HepG2 (cell line): ENCODE results near the gene ACAP3. TPM values are rescaled to one million over a fixed set of nuclear protein-coding genes. Genes with fewer than 3 reads are reported as not detected.

ENCODE experiments used
- HMGXB3 ChIP-seq: sonication (generic); formaldehyde crosslinking; IDR thresholded peaks from 2 replicates; pipeline ENCODE4 v1.4.0; 2020; ENCODE audit warnings: missing genetic modification reagents, borderline replicate concordance
- MLLT10 ChIP-seq: sonication (generic); formaldehyde crosslinking; IDR thresholded peaks from 2 replicates; pipeline ENCODE4 v1.4.0; 2020; ENCODE audit warnings: missing genetic modification reagents
- MXD4 ChIP-seq: IDR thresholded peaks from 2 replicates; pipeline ENCODE4 v1.6.1; 2016; ENCODE audit warnings: mild to moderate bottlenecking, missing biosample characterization, missing genetic modification reagents
- MYPOP ChIP-seq: sonication (generic); formaldehyde crosslinking; IDR thresholded peaks from 2 replicates; pipeline ENCODE4 v1.8.1; 2023; ENCODE audit warnings: mild to moderate bottlenecking, moderate library complexity, missing genetic modification reagents
- RORA ChIP-seq: sonication (generic); formaldehyde crosslinking; IDR thresholded peaks from 2 replicates; pipeline ENCODE4 v1.5.0; 2020; ENCODE audit warnings: mild to moderate bottlenecking, missing genetic modification reagents, moderate library complexity
- SALL2 ChIP-seq: sonication (generic); formaldehyde crosslinking; IDR thresholded peaks from 2 replicates; pipeline ENCODE4 v1.8.1; 2023; ENCODE audit warnings: mild to moderate bottlenecking, missing genetic modification reagents, inconsistent platforms
- TARDBP ChIP-seq: sonication (generic); formaldehyde crosslinking; IDR thresholded peaks from 2 replicates; pipeline ENCODE4 v1.8.0; 2022; ENCODE audit warnings: mild to moderate bottlenecking, missing genetic modification reagents
- TEF ChIP-seq: sonication (generic); formaldehyde crosslinking; IDR thresholded peaks from 2 replicates; pipeline ENCODE4 v1.5.0; 2020; ENCODE audit warnings: missing genetic modification reagents
- ZMYM3 ChIP-seq: sonication (generic); formaldehyde crosslinking; IDR thresholded peaks from 2 replicates; pipeline ENCODE4 v1.5.1; 2020; ENCODE audit warnings: mild to moderate bottlenecking, missing genetic modification reagents
- ZNF318 ChIP-seq: sonication (generic); formaldehyde crosslinking; IDR thresholded peaks from 2 replicates; pipeline ENCODE4 v1.4.0; 2020; ENCODE audit warnings: mild to moderate bottlenecking, missing genetic modification reagents
- ZNF776 ChIP-seq: sonication (generic); formaldehyde crosslinking; IDR thresholded peaks from 2 replicates; pipeline ENCODE4 v1.4.0; 2020; ENCODE audit warnings: mild to moderate bottlenecking, missing genetic modification reagents
- ZUFSP ChIP-seq: sonication (generic); formaldehyde crosslinking; IDR thresholded peaks from 2 replicates; pipeline ENCODE4 v1.9.0; 2021; ENCODE audit warnings: missing genetic modification reagents, mild to moderate bottlenecking, borderline replicate concordance
- polyA plus RNA-seq, 8 experiments: library from polyadenylated mRNA; depleted of rRNA in 3 of 8; stranded (reverse) in 7 of 8; unstranded in 1 of 8; fragments of >200 nt; fragmentation: Illumina TruSeq in 4 of 8; extraction: Trizol in 4 of 8; gene quantifications; 2 replicates each; pipeline versions ENCODE4 v1.2.1 to v1.2.3, GENCODE V29; 2011 to 2016; ENCODE audit warnings: low read depth in 4 of 8, missing spikeins in 1 of 8, mixed read lengths in 1 of 8; ENCODE audit not compliant: insufficient read depth in 1 of 8
- total RNA-seq, 5 experiments: library from RNA; depleted of rRNA; stranded (reverse); fragments of >200 nt; fragmentation: Illumina TruSeq; extraction: Trizol; gene quantifications; 2 replicates each; pipeline ENCODE4 v1.2.3, GENCODE V29; 2016; ENCODE audit warnings: low read depth in 1 of 5

Gene ACAP3
- total and polyA plus RNA-seq, 2 of the 13 experiments (the other 11 are each of a cell fraction or from before 2014, with no cell fraction given), result 29.4 to 50.8 TPM

- TF ChIP-seq HMGXB3 (CRISPR knock-in tag), result no peak
- no peak for TF ChIP-seq RORA
- TF ChIP-seq ZMYM3 (CRISPR knock-in tag), result peak; percentile 98
- TF ChIP-seq ZNF776 (CRISPR knock-in tag), result no peak
- no peak for TF ChIP-seq TEF (CRISPR knock-in tag)
- no peak for TF ChIP-seq SALL2 (CRISPR knock-in tag)
- TF ChIP-seq MYPOP (CRISPR knock-in tag), result no peak
- peak; percentile 92; the same call in 1 of the 2 replicates for TF ChIP-seq ZNF318
- no peak for TF ChIP-seq MXD4 (CRISPR knock-in tag)
- no peak for TF ChIP-seq ZUFSP (CRISPR knock-in tag)
- TF ChIP-seq MLLT10, result no peak
- TF ChIP-seq TARDBP (CRISPR knock-in tag), result no peak; the same call in 1 of the 2 replicates
Measured at GRCh38 chr1:1287288-1288110, 20.2 kb downstream of the ACAP3 start (continued).
